ENCODE results near the gene RCAN1. TPM values are rescaled to one million over a fixed set of nuclear protein-coding genes. Genes with fewer than 3 reads are reported as not detected.

The RCAN1 gene
- total RNA-seq, 1 donor from 2014 or later: 12.5 TPM

DNA sequence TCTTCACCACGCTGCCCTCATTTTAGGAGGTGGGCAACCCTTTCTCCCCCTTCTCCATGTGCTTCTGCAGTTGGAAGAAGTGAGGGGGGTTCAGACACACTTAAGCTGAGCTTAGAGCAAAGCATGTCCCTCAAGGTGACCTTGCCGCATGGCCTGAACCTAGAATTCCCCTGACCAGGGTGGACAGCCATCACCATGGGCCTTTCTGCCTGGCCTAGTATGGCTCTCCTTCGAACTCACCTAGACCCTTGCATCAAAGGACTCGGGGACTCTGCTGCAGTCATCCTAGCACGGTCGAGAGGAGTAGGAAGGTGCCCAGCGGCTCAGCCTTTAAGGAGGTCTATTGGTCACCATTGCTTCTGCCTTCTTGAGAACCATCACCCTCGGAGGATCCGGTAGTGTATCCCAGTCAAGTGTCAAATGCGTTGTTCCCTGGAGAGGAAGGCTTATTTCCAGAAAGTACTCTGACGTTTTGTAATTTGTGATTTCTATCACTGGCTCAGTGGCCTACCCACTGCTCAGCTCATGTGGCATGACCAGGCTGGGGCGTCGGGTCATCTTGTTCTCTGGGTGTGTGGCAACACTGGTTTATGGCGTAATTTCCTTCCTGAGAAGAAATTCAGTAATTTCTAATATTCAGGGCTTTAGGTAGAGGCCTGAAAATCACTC is 103.0 kb downstream of the RCAN1 start, which contains the start of gene KCNE1:
TSS of gene KCNE1 (minus strand) at position 424 of the 669 bp plus-strand sequence. CDS start 62,576 bp downstream, outside the sequence.
- intact Hi-C loops (cut with DNase I): no loop called here
- Histone ChIP-seq H3K36me3 (peaks cover 0 to 5% of the 10 kb centered on the region in 2 donors), H3K27me3 (no peaks in the 10 kb centered on the region), H3K4me3 (peak within 1 kb of the TSS in 1 of 2 donors; percentile 22), H3K9me3 (no peaks in the 10 kb centered on the region), H3K4me1 (no peaks in the 10 kb centered on the region), H3K27ac (no peak within 1 kb of the TSS)
- DNase-seq (ENCODE audit: low spot score in 2 of 2): peak in 1 of 2 donors; percentile 47
- TF ChIP-seq, protein P1, sequence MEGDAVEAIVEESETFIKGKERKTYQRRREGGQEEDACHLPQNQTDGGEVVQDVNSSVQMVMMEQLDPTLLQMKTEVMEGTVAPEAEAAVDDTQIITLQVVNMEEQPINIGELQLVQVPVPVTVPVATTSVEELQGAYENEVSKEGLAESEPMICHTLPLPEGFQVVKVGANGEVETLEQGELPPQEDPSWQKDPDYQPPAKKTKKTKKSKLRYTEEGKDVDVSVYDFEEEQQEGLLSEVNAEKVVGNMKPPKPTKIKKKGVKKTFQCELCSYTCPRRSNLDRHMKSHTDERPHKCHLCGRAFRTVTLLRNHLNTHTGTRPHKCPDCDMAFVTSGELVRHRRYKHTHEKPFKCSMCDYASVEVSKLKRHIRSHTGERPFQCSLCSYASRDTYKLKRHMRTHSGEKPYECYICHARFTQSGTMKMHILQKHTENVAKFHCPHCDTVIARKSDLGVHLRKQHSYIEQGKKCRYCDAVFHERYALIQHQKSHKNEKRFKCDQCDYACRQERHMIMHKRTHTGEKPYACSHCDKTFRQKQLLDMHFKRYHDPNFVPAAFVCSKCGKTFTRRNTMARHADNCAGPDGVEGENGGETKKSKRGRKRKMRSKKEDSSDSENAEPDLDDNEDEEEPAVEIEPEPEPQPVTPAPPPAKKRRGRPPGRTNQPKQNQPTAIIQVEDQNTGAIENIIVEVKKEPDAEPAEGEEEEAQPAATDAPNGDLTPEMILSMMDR (IDR thresholded peaks at IDR 0.05): no peak

DNA sequence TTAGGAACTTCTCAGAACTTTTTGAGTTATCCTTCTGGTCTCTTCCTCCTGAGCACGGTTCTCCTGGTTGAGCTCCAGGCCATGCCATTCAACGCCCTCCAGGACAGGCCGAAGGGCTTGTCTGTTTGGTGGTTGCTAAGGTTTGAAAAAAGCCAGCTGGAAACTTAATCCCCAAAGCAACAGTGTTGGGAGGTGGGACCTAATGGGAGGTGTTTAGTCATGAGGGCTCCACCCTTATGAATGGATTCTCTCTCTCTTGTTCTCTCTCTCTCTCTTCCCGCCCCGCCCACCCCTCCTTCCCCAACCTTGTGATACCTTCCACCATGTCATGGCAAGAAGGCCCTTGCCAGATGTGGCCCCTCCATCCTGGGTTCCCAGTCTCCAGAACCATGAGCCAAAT is 103.7 kb downstream of the RCAN1 start:
- H3K27me3 ChIP-seq: no peaks in the 10 kb centered on the region
- H3K36me3 ChIP-seq: no peaks in the 10 kb centered on the region
- H3K9me3 ChIP-seq: no peaks in the 10 kb centered on the region
- TF ChIP-seq, protein P1 (IDR thresholded peaks at IDR 0.05): no peak
- DNase-seq (ENCODE audit: low spot score in 2 of 2): no peak
- intact Hi-C loops (cut with DNase I): no loop called here
- H3K27ac ChIP-seq: no peak overlapping the region
- H3K4me3 ChIP-seq: peak overlapping the region in 1 of 2 donors; percentile 22
- H3K4me1 ChIP-seq: no peaks in the 10 kb centered on the region

DNA sequence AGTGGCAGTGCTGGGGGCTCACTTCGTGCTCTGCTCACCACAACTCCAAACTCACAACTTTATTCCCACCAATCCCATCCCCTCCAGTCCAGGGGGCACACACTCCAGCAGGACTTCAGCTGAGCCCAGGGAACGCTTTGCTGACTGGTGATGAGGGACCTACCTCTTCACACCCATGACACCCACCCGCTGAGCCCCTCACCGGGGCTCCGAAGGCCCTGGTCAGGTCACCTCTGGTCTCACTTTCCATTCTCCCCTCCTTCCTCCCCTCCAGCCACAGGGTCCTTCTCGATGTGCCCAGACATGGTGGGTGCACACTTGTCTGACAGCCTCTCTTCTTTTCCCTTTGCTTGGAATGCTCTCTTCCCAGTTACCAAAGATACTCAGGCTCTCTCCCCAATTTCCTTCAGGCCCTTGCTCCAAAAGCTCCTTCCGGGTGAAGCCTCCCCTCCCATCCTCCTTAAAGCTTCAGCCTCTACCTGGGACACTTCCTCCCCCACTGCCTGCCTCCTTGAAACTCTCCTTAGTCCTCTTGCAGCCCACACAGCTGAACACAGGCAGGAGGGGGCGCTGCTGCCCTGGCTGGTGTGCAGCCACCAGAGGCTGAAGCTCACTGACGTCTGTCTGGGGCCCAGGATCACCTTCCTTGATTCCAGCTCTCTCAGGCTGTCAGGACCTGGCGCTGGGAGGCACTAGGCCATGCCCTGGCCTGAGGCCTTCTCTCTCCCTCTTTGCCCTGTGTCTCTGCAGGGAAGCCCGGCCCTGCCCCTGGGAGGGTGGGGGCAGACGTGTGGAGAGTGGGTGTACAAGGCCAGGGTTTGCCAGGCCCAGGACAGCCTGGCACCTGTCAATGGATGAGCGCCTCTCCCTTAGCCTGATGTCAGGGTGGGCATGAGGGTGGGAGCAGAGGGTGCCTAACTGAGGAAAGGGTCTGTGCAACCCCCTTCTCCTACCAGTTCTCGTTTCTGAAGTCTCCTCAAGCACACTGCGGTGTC is 104.5 kb downstream of the RCAN1 start:
- DNase-seq (ENCODE audit: low spot score in 2 of 2): peak; percentile 39 to 84
- intact Hi-C loops (cut with DNase I): loop anchor here (1.0 kb wide), 1 partner anchor 93 kb away; no protein-coding TSS in a partner anchor
- TF ChIP-seq, protein P1 (IDR thresholded peaks at IDR 0.05): peak; percentile 71 to 82 (median 74)
- Histone ChIP-seq H3K4me1 (no peaks in the 10 kb centered on the region), H3K36me3 (no peaks in the 10 kb centered on the region), H3K27ac (no peak overlapping the region), H3K4me3 (peak overlapping the region in 1 of 2 donors; percentile 22), H3K9me3 (no peaks in the 10 kb centered on the region), H3K27me3 (no peaks in the 10 kb centered on the region)

DNA sequence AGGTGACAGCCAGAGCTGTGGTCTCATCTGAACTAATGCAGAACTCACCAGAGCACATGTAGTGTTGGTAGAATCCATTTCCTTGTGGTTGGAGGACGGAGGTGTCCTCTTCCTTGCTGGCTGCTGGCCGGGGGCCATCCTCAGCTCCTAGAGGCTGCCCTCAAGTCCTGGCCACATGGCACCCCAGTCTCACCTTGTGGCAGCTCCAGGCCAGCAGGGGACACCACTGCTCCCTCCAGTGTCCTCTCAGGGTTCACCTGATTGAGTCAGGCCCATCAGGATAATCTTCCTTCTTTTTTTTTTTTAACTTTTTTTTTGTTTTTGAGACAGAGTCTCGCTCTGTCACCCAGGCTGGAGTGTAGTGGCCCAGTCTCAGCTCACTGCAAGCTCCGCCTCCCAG is 105.8 kb downstream of the RCAN1 start:
- no peaks in the 10 kb centered on the region for H3K9me3 ChIP-seq
- intact Hi-C loops (cut with DNase I): no loop called here
- H3K27me3 ChIP-seq: no peaks in the 10 kb centered on the region
- H3K27ac ChIP-seq: no peak overlapping the region
- TF ChIP-seq, protein P1 (IDR thresholded peaks at IDR 0.05): peak in 1 of 3 experiments; percentile 20
- H3K36me3 ChIP-seq: no peaks in the 10 kb centered on the region
- no peak overlapping the region for H3K4me3 ChIP-seq
- H3K4me1 ChIP-seq: no peaks in the 10 kb centered on the region
- DNase-seq (ENCODE audit: low spot score in 2 of 2): no peak

DNA sequence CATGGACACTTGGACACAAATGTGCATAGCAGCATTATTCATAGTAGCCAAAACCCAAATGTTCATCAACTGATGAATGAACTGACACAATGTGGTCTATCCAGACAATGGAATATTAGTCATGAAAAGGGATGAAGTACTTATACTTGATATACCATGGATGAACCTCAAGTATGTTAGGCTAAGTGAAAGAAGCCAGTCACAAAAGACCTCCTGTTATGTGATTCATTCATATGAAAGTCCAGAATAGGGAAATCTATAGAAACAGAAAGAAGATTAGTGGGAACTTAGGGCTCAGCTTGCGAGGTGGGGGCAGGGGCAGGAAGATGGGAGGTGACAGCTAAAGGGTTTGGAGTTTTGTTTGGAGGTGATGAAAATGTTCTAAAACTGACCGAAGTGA is 110.3 kb downstream of the RCAN1 start:
- no peak overlapping the region for H3K27ac ChIP-seq
- intact Hi-C loops (cut with DNase I): no loop called here

More for the DNA sequence above, 110.3 kb downstream of the RCAN1 start:
- Histone ChIP-seq H3K4me3 (no peak overlapping the region), H3K4me1 (no peaks in the 10 kb centered on the region), H3K36me3 (no peaks in the 10 kb centered on the region), H3K27me3 (no peaks in the 10 kb centered on the region), H3K9me3 (no peaks in the 10 kb centered on the region)
- no peak for DNase-seq (ENCODE audit: low spot score in 2 of 2)
- TF ChIP-seq, protein P1 (IDR thresholded peaks at IDR 0.05): no peak
